ENCODE results near the gene ZC3H18. TPM values are rescaled to one million over a fixed set of nuclear protein-coding genes. Genes with fewer than 3 reads are reported as not detected.
A peak's percentile ranks its signal among the peaks of the same experiment; 100 is the strongest.

Gene ZC3H18
- total RNA-seq, 1 donor from 2014 or later = 10.5 TPM

DNA sequence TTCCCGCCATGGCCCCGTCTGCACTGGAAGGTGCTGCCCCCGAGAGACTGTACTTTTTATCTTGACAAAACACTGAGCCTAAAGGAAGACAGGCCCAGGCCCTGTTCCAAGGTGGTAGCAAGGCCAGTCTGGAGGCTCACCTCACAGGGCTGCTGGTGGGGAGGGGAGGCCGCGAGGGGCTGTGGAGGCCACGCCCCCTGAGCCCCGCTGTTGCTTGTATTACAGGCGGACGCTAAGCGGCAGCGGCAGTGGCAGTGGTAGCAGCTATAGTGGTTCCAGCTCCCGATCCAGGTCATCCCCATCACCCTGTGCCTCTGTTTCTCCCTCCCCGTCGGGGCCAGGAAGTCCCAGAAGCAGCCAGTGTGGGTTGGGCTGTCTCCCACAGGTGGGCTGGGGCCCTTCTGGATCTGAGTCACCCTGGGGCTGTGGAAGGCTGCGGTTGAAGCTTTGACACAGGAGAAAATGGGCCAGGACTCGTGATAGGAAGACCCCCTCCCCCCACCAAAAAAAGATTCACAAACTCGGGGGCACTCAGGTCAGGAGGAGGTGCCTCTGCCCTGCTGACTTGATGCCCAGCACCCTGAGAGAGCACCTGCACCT is 54.9 kb downstream of the ZC3H18 start:
- H3K36me3 ChIP-seq (ENCODE audit: control insufficient read depth, insufficient read depth, low read length) = peaks cover 32% of the 10 kb centered on the region
- FAIRE-seq = no peak
- no peak for DNase-seq (ENCODE audit: low read depth)
- H3K4me3 ChIP-seq (ENCODE audit: low read depth, low read length) = no peak overlapping the region
- no peak for TF ChIP-seq CTCF (IDR thresholded peaks at IDR 0.05; ENCODE audit: insufficient read depth, low read length, severe bottlenecking)
- no peaks in the 10 kb centered on the region for H3K27me3 ChIP-seq (ENCODE audit: control insufficient read depth, insufficient read depth, low read length)

DNA sequence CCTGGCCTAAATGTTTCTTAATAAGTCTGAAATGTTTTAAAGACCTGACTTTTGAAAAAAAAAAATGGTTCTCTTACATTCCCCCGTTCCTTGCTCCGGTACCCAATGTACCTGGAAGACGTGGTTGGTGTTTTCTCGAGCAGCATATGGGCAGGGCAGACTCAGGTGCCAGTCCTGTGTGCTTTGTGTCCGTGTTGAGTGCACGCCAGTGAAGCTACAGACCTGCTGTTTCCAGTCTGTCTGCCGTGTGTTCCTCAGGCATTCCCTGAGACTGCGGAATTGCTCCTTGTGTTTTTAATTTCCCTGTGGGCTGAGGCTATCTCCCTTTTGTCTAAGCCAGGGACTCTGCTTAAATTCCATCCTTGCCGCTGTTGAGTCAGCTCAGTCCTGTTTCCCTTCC is 56.4 kb downstream of the ZC3H18 start:
- H3K27me3 ChIP-seq (ENCODE audit: control insufficient read depth, insufficient read depth, low read length) = no peaks in the 10 kb centered on the region
- no peak for DNase-seq (ENCODE audit: low read depth)
- H3K36me3 ChIP-seq (ENCODE audit: control insufficient read depth, insufficient read depth, low read length) = peaks cover 35% of the 10 kb centered on the region
- TF ChIP-seq CTCF (IDR thresholded peaks at IDR 0.05; ENCODE audit: insufficient read depth, low read length, severe bottlenecking) = no peak
- H3K4me3 ChIP-seq (ENCODE audit: low read depth, low read length) = no peak overlapping the region
- peak; percentile 43 for FAIRE-seq

DNA sequence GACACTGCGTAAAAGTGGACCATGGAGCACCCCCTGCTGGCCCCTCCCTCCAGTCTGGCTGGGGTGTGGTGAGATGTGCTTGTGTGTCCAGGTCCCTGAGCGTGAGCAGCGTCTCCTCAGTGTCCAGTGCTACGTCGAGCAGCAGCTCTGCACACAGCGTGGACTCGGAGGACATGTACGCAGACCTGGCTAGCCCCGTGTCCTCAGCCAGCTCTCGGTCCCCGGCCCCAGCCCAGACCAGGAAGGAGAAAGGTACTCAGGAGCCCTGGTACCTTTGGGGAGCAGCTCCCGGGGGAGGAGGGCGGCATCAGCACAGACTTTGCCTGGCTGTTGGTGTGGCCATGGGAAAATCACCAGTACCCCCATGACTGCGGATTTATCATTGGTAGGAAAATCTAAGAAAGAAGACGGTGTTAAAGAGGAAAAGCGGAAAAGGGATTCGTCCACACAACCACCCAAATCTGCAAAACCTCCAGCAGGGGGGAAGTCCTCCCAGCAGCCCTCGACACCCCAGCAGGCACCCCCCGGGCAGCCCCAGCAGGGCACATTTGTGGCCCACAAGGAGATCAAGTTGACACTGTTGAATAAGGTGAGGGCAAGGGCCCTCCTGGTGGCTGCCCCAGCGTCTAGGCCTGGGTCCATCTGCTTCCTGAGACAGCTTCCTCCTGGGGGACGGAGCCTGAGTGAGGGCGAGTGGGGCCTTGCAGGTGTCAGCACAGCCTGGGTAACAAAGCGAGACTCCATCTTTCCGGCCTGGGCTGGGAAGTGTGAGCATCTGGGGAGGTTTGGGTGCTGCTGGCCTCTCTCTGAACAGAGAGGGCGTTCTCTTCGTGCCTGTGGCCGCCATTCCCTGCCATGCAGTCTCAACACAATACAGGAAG is 57.6 kb downstream of the ZC3H18 start:
- DNase-seq (ENCODE audit: low read depth) = no peak
- Histone ChIP-seq H3K4me3 (ENCODE audit: low read depth, low read length) (no peak overlapping the region), H3K36me3 (ENCODE audit: control insufficient read depth, insufficient read depth, low read length) (peaks cover 29% of the 10 kb centered on the region), H3K27me3 (ENCODE audit: control insufficient read depth, insufficient read depth, low read length) (no peaks in the 10 kb centered on the region)
- FAIRE-seq = peak; percentile 13
- TF ChIP-seq CTCF (IDR thresholded peaks at IDR 0.05; ENCODE audit: insufficient read depth, low read length, severe bottlenecking) = no peak

DNA sequence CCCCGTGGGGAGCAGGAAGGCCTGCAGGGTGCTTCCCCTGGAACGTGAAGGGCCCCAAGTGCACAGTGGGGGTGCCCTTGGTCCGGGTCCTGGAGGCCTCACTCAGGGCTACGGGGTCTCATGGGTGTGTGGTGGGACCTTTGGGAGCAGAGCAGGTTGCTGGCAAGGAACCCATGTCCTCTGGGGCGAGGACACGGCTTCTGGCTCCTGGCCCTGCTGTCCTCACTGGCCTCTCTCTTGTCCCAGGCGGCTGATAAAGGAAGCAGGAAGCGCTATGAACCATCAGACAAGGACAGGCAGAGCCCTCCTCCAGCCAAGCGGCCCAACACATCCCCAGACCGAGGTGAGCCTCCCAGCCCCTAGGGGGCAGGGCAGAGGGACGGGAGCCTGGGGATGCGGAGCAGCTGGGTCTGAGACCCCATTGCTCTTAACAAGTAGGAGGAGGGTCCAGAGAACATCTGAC is 58.3 kb downstream of the ZC3H18 start:
- FAIRE-seq (no peak), DNase-seq (ENCODE audit: low read depth) (no peak)
- peaks cover 22% of the 10 kb centered on the region for H3K36me3 ChIP-seq (ENCODE audit: control insufficient read depth, insufficient read depth, low read length)

GRCh38 chr16:88629835-88630234 is 59.6 kb downstream of the ZC3H18 start:
- no peak for DNase-seq (ENCODE audit: low read depth)
- no peak for TF ChIP-seq CTCF (IDR thresholded peaks at IDR 0.05; ENCODE audit: insufficient read depth, low read length, severe bottlenecking)
- no peak overlapping the region for H3K4me3 ChIP-seq (ENCODE audit: low read depth, low read length)
- peaks cover 20% of the 10 kb centered on the region for H3K36me3 ChIP-seq (ENCODE audit: control insufficient read depth, insufficient read depth, low read length)
- no peak for FAIRE-seq
- no peaks in the 10 kb centered on the region for H3K27me3 ChIP-seq (ENCODE audit: control insufficient read depth, insufficient read depth, low read length)

More for the DNA sequence above, 58.3 kb downstream of the ZC3H18 start:
- peak; percentile 27 for TF ChIP-seq CTCF (IDR thresholded peaks at IDR 0.05; ENCODE audit: insufficient read depth, low read length, severe bottlenecking)
- Histone ChIP-seq H3K4me3 (ENCODE audit: low read depth, low read length) (no peak overlapping the region), H3K27me3 (ENCODE audit: control insufficient read depth, insufficient read depth, low read length) (no peaks in the 10 kb centered on the region)
